ENCODE results near the gene HAND1. TPM values are rescaled to one million over a fixed set of nuclear protein-coding genes. Genes with fewer than 3 reads are reported as not detected.
A peak's percentile ranks its signal among the peaks of the same experiment; 100 is the strongest.

Gene HAND1
- total RNA-seq, 1 donor from 2014 or later: 0.21 TPM

DNA sequence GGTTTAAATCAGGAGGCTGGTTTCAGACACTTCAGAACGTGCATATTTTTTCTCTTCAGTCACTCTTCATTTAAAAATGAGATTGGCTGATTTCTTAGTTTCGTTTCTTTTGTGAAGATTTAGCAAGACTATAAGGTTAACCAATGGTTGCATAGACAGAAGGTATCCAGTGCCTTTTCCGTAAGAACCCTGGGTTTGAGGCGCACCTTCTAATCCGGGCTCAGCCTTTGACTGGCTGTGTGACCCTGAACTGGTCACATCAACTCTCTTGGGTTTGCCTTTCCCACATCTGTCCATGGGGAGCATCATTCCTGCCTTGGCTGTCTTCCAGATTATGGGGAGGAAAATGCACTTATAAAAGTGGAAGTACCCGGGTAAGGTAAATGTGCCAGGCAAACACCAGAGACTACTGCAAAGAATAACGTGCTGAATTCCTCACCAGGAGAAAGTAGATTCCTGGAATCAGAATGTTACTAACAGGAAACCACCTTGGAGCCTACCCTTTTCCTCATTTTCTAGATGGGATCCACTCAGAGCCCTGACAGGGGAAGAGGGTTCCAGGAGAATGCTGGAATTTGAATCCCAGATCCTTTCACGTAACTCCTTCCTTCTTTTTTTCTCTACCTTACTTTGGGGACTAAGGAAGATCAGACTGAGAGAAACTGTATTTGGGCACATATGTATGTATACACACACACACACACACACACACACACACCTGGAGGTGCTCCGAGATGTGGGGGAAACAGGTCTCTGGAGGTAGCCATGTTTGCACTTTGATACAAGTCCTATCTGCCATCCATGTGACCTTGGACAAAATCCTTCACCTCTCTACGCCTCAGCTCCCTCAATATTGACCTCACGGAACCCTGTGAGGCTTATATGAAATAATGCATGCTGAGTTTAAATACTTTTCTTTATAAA, 6.8 kb downstream of the HAND1 start:
- peaks cover 36% of the 10 kb centered on the region for H3K4me1 ChIP-seq
- intact Hi-C loops (cut with DNase I): no loop called here

DNA sequence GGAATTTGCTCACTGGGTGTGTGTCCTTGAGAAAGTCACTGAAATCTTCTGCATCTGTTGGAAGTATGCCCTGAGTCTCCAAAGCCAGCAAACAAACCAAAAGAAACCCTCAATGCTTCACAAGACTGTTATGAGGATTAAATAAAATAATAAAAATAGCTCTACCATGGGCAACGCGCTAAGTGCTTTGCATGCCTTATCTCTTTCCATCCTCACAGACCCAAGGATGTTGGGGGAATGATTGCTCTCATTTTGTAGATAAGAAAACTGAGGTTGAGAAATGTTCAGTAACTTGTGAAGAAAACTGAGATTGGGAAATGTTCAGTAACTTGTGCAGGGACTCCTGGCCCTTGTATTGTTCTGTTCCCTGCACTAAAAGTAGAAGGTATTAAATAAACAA, 7.9 kb downstream of the HAND1 start:
- TF ChIP-seq, protein P1, sequence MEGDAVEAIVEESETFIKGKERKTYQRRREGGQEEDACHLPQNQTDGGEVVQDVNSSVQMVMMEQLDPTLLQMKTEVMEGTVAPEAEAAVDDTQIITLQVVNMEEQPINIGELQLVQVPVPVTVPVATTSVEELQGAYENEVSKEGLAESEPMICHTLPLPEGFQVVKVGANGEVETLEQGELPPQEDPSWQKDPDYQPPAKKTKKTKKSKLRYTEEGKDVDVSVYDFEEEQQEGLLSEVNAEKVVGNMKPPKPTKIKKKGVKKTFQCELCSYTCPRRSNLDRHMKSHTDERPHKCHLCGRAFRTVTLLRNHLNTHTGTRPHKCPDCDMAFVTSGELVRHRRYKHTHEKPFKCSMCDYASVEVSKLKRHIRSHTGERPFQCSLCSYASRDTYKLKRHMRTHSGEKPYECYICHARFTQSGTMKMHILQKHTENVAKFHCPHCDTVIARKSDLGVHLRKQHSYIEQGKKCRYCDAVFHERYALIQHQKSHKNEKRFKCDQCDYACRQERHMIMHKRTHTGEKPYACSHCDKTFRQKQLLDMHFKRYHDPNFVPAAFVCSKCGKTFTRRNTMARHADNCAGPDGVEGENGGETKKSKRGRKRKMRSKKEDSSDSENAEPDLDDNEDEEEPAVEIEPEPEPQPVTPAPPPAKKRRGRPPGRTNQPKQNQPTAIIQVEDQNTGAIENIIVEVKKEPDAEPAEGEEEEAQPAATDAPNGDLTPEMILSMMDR (IDR thresholded peaks at IDR 0.05): no peak
- H3K4me1 ChIP-seq: peaks cover 25% of the 10 kb centered on the region
- peaks cover 68% of the 10 kb centered on the region for H3K27me3 ChIP-seq (ENCODE audit: low read depth)
- no peak overlapping the region for H3K27ac ChIP-seq
- H3K9me3 ChIP-seq: no peaks in the 10 kb centered on the region
- intact Hi-C loops (cut with DNase I): no loop called here
- no peak overlapping the region for H3K4me3 ChIP-seq
- H3K36me3 ChIP-seq: no peaks in the 10 kb centered on the region
- no peak for DNase-seq
- no peak for ATAC-seq

More for the DNA sequence above, 6.8 kb downstream of the HAND1 start:
- Histone ChIP-seq H3K4me3 (no peak overlapping the region), H3K36me3 (no peaks in the 10 kb centered on the region), H3K9me3 (no peaks in the 10 kb centered on the region), H3K27ac (no peak overlapping the region), H3K27me3 (ENCODE audit: low read depth) (peaks cover 78% of the 10 kb centered on the region)
- ATAC-seq (no peak), DNase-seq (no peak)
- TF ChIP-seq, protein P1 (IDR thresholded peaks at IDR 0.05): no peak

DNA sequence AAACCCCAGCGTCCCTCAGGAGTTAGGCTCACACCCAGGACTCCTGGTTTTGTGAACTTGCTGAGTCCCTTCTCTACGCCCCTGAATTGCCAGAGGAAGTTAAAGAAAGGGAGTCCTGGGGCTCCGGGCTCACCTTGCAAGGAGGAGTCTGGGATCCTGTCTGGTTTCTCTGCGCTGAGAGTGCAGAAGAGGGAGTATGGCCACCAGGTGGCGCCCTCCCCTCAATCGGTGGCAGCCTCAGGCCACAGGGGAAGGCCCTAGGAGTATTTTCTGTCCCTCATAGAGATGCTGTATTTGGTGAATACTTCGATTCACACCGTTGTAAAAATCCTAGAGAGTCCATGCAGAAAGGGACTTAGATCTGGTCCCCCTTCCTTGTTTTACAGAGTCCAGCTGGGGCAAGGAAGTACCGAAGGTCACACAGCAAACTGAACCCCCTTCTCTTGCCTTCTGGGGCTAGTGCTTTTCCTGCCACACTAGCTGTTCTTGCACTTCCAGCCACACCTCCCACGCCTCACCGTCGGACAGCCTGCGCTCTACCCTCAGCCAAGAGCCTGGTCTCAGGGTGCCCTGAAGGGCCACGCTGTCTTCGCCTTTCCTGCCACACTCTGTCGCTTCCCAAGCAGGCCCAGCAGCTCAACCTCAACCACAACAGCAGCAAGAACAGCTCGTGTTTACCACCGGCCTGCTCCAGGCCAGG, 10.2 kb downstream of the HAND1 start:
- DNase-seq (peak; percentile 84), ATAC-seq (peak; percentile 91 to 95)
- H3K4me3 ChIP-seq: no peak overlapping the region
- H3K27me3 ChIP-seq (ENCODE audit: low read depth): peaks cover 44% of the 10 kb centered on the region
- TF ChIP-seq, protein P1 (IDR thresholded peaks at IDR 0.05): peak; percentile 94
- H3K9me3 ChIP-seq: no peaks in the 10 kb centered on the region
- H3K36me3 ChIP-seq: no peaks in the 10 kb centered on the region
- peaks cover 2% of the 10 kb centered on the region for H3K4me1 ChIP-seq
- no peak overlapping the region for H3K27ac ChIP-seq
- intact Hi-C loops (cut with DNase I): loop anchor here (10.0 kb wide), 1 partner anchor 137 kb away; no protein-coding TSS in a partner anchor

DNA sequence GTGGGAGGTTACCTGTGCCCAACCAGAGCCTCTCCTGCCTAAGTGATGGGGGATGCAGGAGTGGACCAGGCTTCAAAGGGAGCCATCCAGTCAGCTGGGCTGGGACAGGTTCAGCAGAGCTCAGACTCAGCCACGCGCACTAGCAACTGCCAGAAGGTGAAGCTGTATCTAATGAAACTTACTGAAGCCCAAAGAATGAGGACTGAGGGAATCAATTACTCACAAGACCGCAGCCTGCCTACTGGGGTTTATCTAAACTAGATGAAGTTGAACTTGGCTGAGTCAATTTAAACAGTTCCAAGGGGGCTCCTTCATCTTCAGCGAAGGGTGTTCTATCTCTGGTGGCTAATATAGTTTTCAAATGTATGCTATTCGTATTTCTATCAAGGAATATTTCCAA, 11.4 kb downstream of the HAND1 start:
- intact Hi-C loops (cut with DNase I): loop anchor here (10.0 kb wide), 1 partner anchor 138 kb away; no protein-coding TSS in a partner anchor
- Histone ChIP-seq H3K27ac (no peak overlapping the region), H3K27me3 (ENCODE audit: low read depth) (peaks cover 33% of the 10 kb centered on the region), H3K36me3 (no peaks in the 10 kb centered on the region), H3K4me3 (no peak overlapping the region), H3K9me3 (no peaks in the 10 kb centered on the region), H3K4me1 (no peaks in the 10 kb centered on the region)
- ATAC-seq: no peak
- no peak for DNase-seq
- TF ChIP-seq, protein P1 (IDR thresholded peaks at IDR 0.05): no peak

DNA sequence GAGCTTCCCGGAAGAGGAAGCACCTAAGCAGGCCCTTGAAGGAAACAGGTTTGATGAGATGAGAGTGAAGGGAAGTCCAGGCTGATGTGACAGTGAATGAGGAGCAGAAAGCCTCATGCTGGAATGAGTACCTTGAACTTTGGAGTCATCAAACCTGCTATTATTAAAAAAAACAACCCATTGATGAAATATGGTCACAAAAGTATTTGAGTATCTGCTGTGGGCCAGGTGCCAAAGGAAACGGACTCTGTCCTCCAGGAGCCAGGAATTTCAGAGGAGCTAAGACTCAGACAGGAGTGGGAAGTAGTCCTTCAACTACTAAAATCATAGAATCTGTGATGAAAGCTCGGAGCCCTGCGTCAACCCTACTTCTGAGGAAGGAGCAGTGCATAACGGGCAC, 11.9 kb downstream of the HAND1 start:
- Histone ChIP-seq H3K4me3 (no peak overlapping the region), H3K9me3 (no peaks in the 10 kb centered on the region), H3K36me3 (peaks cover under 1% of the 10 kb centered on the region), H3K27ac (no peak overlapping the region), H3K27me3 (ENCODE audit: low read depth) (peaks cover 28% of the 10 kb centered on the region), H3K4me1 (no peaks in the 10 kb centered on the region)
- intact Hi-C loops (cut with DNase I): loop anchor here (10.0 kb wide), 1 partner anchor 139 kb away; no protein-coding TSS in a partner anchor
- ATAC-seq: no peak
- TF ChIP-seq, protein P1 (IDR thresholded peaks at IDR 0.05): no peak
- DNase-seq: no peak
